OCI-LY7 (cell line): ENCODE data around the gene FAM171A1.

ENCODE experiments used
- EZH2phosphoT487 ChIP-seq: fragments of 200-600 bp; sonication (generic); IDR thresholded peaks from 2 replicates; pipeline ENCODE4 v1.6.1; 2018; ENCODE audit warnings: low read depth, borderline replicate concordance, mild to moderate bottlenecking, mixed run types, antibody characterized with exemption, low read length, moderate library complexity, mixed read lengths
- TF ChIP-seq, protein P1 (sequence below): fragments of 200-600 bp; sonication (generic); conservative IDR thresholded peaks from 2 replicates; pipeline ENCODE4 v1.5.1; 2014; ENCODE audit warnings: mild to moderate bottlenecking, antibody characterized with exemption, low read length, moderate library complexity, mixed read lengths

DNA sequence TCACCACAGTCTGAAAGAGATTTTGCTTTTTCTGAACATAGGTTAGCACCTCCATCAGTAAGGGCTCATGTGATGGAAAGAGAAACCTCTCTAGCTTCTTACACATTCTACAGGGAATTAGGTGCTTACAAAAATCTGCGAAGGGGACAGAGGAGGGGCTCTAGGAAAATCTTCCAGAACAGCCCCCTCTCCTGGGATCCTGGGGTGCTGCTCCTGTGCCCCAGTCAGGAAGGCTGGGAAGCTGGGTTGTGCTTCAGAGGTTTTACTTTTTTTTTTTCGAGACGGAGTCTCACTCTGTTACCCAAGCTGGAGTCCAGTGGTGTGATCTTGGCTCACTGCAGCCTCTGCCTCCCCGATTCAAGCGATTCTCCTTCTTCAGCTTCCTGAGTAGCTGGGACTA is 7.5 kb upstream of the FAM171A1 start:
- TF ChIP-seq, protein P1, sequence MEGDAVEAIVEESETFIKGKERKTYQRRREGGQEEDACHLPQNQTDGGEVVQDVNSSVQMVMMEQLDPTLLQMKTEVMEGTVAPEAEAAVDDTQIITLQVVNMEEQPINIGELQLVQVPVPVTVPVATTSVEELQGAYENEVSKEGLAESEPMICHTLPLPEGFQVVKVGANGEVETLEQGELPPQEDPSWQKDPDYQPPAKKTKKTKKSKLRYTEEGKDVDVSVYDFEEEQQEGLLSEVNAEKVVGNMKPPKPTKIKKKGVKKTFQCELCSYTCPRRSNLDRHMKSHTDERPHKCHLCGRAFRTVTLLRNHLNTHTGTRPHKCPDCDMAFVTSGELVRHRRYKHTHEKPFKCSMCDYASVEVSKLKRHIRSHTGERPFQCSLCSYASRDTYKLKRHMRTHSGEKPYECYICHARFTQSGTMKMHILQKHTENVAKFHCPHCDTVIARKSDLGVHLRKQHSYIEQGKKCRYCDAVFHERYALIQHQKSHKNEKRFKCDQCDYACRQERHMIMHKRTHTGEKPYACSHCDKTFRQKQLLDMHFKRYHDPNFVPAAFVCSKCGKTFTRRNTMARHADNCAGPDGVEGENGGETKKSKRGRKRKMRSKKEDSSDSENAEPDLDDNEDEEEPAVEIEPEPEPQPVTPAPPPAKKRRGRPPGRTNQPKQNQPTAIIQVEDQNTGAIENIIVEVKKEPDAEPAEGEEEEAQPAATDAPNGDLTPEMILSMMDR, result no peak
- TF ChIP-seq EZH2phosphoT487, result no peak
